Activated CD4-positive, alpha-beta T cell treated with anti-CD3 and anti-CD28 coated beads, Interleukin-2, amount 10 ng/mL, durations not matched to agents 7 days and 5 days (primary cell): ENCODE results near the gene CHODL. TPM values are rescaled to one million over a fixed set of nuclear protein-coding genes. Genes with fewer than 3 reads are reported as not detected.

Source experiments
- CTCF ChIA-PET: fragments of 350-600 bp; sonication (Branson Sonifier 250); formaldehyde crosslinking; loops from one replicate; lab custom pipeline; 2021; ENCODE audit warnings: antibody characterized with exemption; lab: Charles Lee
- POLR2A ChIA-PET: fragments of 350-600 bp; sonication (Branson Sonifier 250); formaldehyde crosslinking; loops from one replicate; lab custom pipeline; 2021; ENCODE audit warnings: antibody characterized with exemption; lab: Charles Lee
- DNase-seq: peaks from one replicate; pipeline ENCODE4 v3.0.0-alpha.2; 2020
- H3K27ac Mint-ChIP-seq: one replicate; pipeline ENCODE4 v1.8.0; 2021; ENCODE audit warnings: mild to moderate bottlenecking, moderate library complexity, mixed read lengths
- H3K27me3 Mint-ChIP-seq: one replicate; pipeline ENCODE4 v1.8.0; 2021; ENCODE audit warnings: mixed read lengths
- H3K36me3 Mint-ChIP-seq: one replicate; pipeline ENCODE4 v1.8.0; 2021; ENCODE audit warnings: low read depth, mixed read lengths
- H3K4me1 Mint-ChIP-seq: one replicate; pipeline ENCODE4 v1.8.0; 2021; ENCODE audit warnings: mixed read lengths
- H3K4me3 Mint-ChIP-seq: one replicate; pipeline ENCODE4 v1.8.0; 2021; ENCODE audit warnings: mild to moderate bottlenecking, moderate library complexity, mixed read lengths
- H3K9me3 Mint-ChIP-seq: one replicate; pipeline ENCODE4 v1.8.0; 2021; ENCODE audit warnings: mixed read lengths
- total RNA-seq, 2 experiments: library from RNA; stranded (reverse); gene quantifications; one replicate each; pipeline ENCODE4 v1.2.3, GENCODE V29; 2021

The CHODL gene
- total RNA-seq = under 1 TPM; 0.15 to 0.22 TPM

- no peaks in the 10 kb centered on the region for H3K4me1 Mint-ChIP-seq
- ChIA-PET POLR2A (no interaction called here), CTCF (no interaction called here)
- H3K4me3 Mint-ChIP-seq = no peak within 1 kb of the TSS
- H3K36me3 Mint-ChIP-seq = no peaks in the 10 kb centered on the region
- peaks cover 25% of the 10 kb centered on the region for H3K27me3 Mint-ChIP-seq
- no peaks in the 10 kb centered on the region for H3K9me3 Mint-ChIP-seq
- H3K27ac Mint-ChIP-seq = no peak within 1 kb of the TSS
- DNase-seq = no peak
Observed at GRCh38 chr21:18244671-18245463, at the start of gene CHODL. Gene CHODL, plus strand, starts transcription at chr21:18244833. Its CDS starts 391 bp downstream, at chr21:18245224.

- Mint-ChIP-seq H3K4me3 (no peak overlapping the region), H3K4me1 (no peaks in the 10 kb centered on the region), H3K36me3 (no peaks in the 10 kb centered on the region), H3K27ac (no peak overlapping the region), H3K9me3 (peaks cover 3% of the 10 kb centered on the region), H3K27me3 (no peaks in the 10 kb centered on the region)
- ChIA-PET POLR2A (no interaction called here), CTCF (interaction anchor here (1.0 kb wide), 1 partner anchor 183 kb away, joined by 3 read pairs; no protein-coding TSS in a partner anchor)
- no peak for DNase-seq
Observed at GRCh38 chr21:18204931-18205330, 39.7 kb upstream of the CHODL start.

GRCh38 chr21:18218331-18218730, 26.3 kb upstream of the CHODL start:
- Mint-ChIP-seq H3K9me3 (peaks cover 21% of the 10 kb centered on the region), H3K4me1 (no peaks in the 10 kb centered on the region), H3K27ac (no peak overlapping the region), H3K27me3 (no peaks in the 10 kb centered on the region), H3K4me3 (no peak overlapping the region), H3K36me3 (no peaks in the 10 kb centered on the region)
- DNase-seq = no peak
- ChIA-PET CTCF (no interaction called here), POLR2A (no interaction called here)

GRCh38 chr21:18220498-18220897, 24.1 kb upstream of the CHODL start:
- Mint-ChIP-seq H3K9me3 (peaks cover 21% of the 10 kb centered on the region), H3K4me3 (no peak overlapping the region), H3K4me1 (no peaks in the 10 kb centered on the region), H3K27ac (no peak overlapping the region), H3K36me3 (no peaks in the 10 kb centered on the region), H3K27me3 (no peaks in the 10 kb centered on the region)
- CTCF ChIA-PET = no interaction called here
- no peak for DNase-seq
- POLR2A ChIA-PET = no interaction called here

- Mint-ChIP-seq H3K4me1 (no peaks in the 10 kb centered on the region), H3K27ac (no peak overlapping the region), H3K4me3 (no peak overlapping the region), H3K36me3 (no peaks in the 10 kb centered on the region), H3K27me3 (no peaks in the 10 kb centered on the region), H3K9me3 (peaks cover 18% of the 10 kb centered on the region)
- ChIA-PET POLR2A (no interaction called here), CTCF (no interaction called here)
- DNase-seq = no peak
Observed at GRCh38 chr21:18222346-18222745, 22.3 kb upstream of the CHODL start.

GRCh38 chr21:18228060-18228739, 16.4 kb upstream of the CHODL start:
- Mint-ChIP-seq H3K27me3 (no peaks in the 10 kb centered on the region), H3K4me3 (no peak overlapping the region), H3K27ac (no peak overlapping the region), H3K36me3 (no peaks in the 10 kb centered on the region), H3K9me3 (no peaks in the 10 kb centered on the region), H3K4me1 (no peaks in the 10 kb centered on the region)
- CTCF ChIA-PET = no interaction called here
- DNase-seq = no peak
- POLR2A ChIA-PET = no interaction called here

GRCh38 chr21:18235545-18235944, 9.1 kb upstream of the CHODL start:
- H3K9me3 Mint-ChIP-seq = peaks cover 2% of the 10 kb centered on the region
- H3K4me1 Mint-ChIP-seq = no peaks in the 10 kb centered on the region
- CTCF ChIA-PET = no interaction called here
- POLR2A ChIA-PET = no interaction called here
- no peaks in the 10 kb centered on the region for H3K27me3 Mint-ChIP-seq
- H3K27ac Mint-ChIP-seq = no peak overlapping the region
- H3K4me3 Mint-ChIP-seq = no peak overlapping the region
- H3K36me3 Mint-ChIP-seq = no peaks in the 10 kb centered on the region
- DNase-seq = no peak

GRCh38 chr21:18245464-18245967, 883 bp downstream of the CHODL start:
- H3K4me3 Mint-ChIP-seq = no peak overlapping the region
- DNase-seq = no peak
- ChIA-PET POLR2A (no interaction called here), CTCF (no interaction called here)
- H3K27ac Mint-ChIP-seq = no peak overlapping the region
- H3K4me1 Mint-ChIP-seq = no peaks in the 10 kb centered on the region
- H3K27me3 Mint-ChIP-seq = peaks cover 25% of the 10 kb centered on the region
- H3K36me3 Mint-ChIP-seq = no peaks in the 10 kb centered on the region
- H3K9me3 Mint-ChIP-seq = no peaks in the 10 kb centered on the region

GRCh38 chr21:18248171-18248570, 3.5 kb downstream of the CHODL start:
- H3K9me3 Mint-ChIP-seq = no peaks in the 10 kb centered on the region
- DNase-seq = no peak
- ChIA-PET CTCF (no interaction called here), POLR2A (no interaction called here)
- H3K4me1 Mint-ChIP-seq = no peaks in the 10 kb centered on the region
- no peak overlapping the region for H3K27ac Mint-ChIP-seq
- no peak overlapping the region for H3K4me3 Mint-ChIP-seq
- no peaks in the 10 kb centered on the region for H3K36me3 Mint-ChIP-seq
- peaks cover 24% of the 10 kb centered on the region for H3K27me3 Mint-ChIP-seq

- ChIA-PET CTCF (no interaction called here), POLR2A (no interaction called here)
- no peak overlapping the region for H3K27ac Mint-ChIP-seq
- no peaks in the 10 kb centered on the region for H3K36me3 Mint-ChIP-seq
- no peak overlapping the region for H3K4me3 Mint-ChIP-seq
- no peak for DNase-seq
- no peaks in the 10 kb centered on the region for H3K4me1 Mint-ChIP-seq
- H3K9me3 Mint-ChIP-seq = no peaks in the 10 kb centered on the region
- peaks cover 13% of the 10 kb centered on the region for H3K27me3 Mint-ChIP-seq
Observed at GRCh38 chr21:18249672-18250071, 5.0 kb downstream of the CHODL start.

- Mint-ChIP-seq H3K36me3 (no peaks in the 10 kb centered on the region), H3K4me3 (no peak overlapping the region), H3K27ac (no peak overlapping the region), H3K4me1 (no peaks in the 10 kb centered on the region), H3K9me3 (no peaks in the 10 kb centered on the region), H3K27me3 (peaks cover 4% of the 10 kb centered on the region)
- CTCF ChIA-PET = no interaction called here
- no peak for DNase-seq
- POLR2A ChIA-PET = no interaction called here
Observed at GRCh38 chr21:18251065-18251464, 6.4 kb downstream of the CHODL start.

- CTCF ChIA-PET = no interaction called here
- H3K36me3 Mint-ChIP-seq = no peaks in the 10 kb centered on the region
- POLR2A ChIA-PET = no interaction called here
Observed at GRCh38 chr21:18252256-18252655, 7.6 kb downstream of the CHODL start.

GRCh38 chr21:18252680-18253079, 8.0 kb downstream of the CHODL start:
- no peaks in the 10 kb centered on the region for H3K27me3 Mint-ChIP-seq
- DNase-seq = no peak
- H3K36me3 Mint-ChIP-seq = no peaks in the 10 kb centered on the region
- no peak overlapping the region for H3K27ac Mint-ChIP-seq
- no peak overlapping the region for H3K4me3 Mint-ChIP-seq
- no peaks in the 10 kb centered on the region for H3K4me1 Mint-ChIP-seq
- no peaks in the 10 kb centered on the region for H3K9me3 Mint-ChIP-seq
- ChIA-PET CTCF (interaction anchor here (0.5 kb wide), 1 partner anchor 104 kb away, joined by 4 read pairs; no protein-coding TSS in a partner anchor), POLR2A (no interaction called here)

More at GRCh38 chr21:18252256-18252655, 7.6 kb downstream of the CHODL start:
- DNase-seq = no peak
- H3K27ac Mint-ChIP-seq = no peak overlapping the region
- no peak overlapping the region for H3K4me3 Mint-ChIP-seq
- no peaks in the 10 kb centered on the region for H3K4me1 Mint-ChIP-seq
- H3K27me3 Mint-ChIP-seq = no peaks in the 10 kb centered on the region
- H3K9me3 Mint-ChIP-seq = no peaks in the 10 kb centered on the region
